Activated CD4-positive, CD25-positive, alpha-beta regulatory T cell treated with anti-CD3 and anti-CD28 coated beads, Interleukin-2, amount 50 U/mL, for 16 hours (primary cell): ENCODE results near the gene GBF1.
"Not testable (repeated sequence)": the region's sequence is repeated elsewhere in the genome, so short reads cannot be mapped to it uniquely, and the experiment has no call there.

Experiments used
- DNase-seq: peaks from one replicate; pipeline ENCODE4 v3.0.0-alpha.2; 2020; ENCODE audit warnings: low read depth, low spot score

Gene GBF1

GRCh38 chr10:102245082-102245931 is at the start of gene GBF1:
GBF1 (plus strand) TSS chr10:102245532; CDS start chr10:102258939, 13,407 bp downstream.
- peak; percentile 80 for DNase-seq

DNA sequence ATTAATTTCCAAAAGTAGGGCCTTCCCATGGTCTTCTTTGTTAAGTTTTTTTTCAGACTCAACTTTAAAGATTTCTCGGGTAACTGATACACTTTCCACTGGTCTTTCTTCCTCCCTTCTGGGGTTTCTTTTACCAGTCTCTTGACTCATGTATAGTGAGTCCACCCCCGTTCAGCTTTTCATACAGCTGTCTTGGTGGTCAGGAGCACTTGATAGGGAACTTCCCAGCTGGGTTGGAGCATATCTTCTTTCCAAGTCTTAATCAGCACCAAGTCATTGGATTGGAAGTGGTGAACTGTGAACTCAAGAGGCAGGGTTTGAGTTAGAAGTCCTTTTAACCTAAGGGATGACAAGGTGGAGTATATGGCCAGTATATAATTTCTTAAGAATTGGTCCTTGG is 48.4 kb upstream of the GBF1 start:
- no peak for DNase-seq

DNA sequence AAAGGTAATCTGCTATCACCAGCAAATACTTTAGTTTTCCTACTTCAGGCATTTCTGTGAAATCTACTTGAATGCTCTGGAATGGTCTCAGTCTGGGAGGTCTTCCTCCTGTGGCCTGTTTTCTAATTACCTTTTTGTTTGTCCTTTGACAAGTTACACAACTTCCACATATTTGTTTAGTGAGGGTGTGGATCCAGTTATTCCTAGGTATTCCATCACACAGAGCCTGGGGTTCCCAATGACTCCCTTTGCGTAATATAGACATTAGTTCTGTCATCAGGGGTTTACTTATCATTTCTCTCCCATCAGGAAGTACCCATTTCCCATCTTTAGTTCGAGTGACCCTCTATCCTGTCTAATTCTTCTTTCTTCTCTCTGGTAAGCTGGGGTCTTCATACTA is 47.3 kb upstream of the GBF1 start:
- no peak for DNase-seq

DNA sequence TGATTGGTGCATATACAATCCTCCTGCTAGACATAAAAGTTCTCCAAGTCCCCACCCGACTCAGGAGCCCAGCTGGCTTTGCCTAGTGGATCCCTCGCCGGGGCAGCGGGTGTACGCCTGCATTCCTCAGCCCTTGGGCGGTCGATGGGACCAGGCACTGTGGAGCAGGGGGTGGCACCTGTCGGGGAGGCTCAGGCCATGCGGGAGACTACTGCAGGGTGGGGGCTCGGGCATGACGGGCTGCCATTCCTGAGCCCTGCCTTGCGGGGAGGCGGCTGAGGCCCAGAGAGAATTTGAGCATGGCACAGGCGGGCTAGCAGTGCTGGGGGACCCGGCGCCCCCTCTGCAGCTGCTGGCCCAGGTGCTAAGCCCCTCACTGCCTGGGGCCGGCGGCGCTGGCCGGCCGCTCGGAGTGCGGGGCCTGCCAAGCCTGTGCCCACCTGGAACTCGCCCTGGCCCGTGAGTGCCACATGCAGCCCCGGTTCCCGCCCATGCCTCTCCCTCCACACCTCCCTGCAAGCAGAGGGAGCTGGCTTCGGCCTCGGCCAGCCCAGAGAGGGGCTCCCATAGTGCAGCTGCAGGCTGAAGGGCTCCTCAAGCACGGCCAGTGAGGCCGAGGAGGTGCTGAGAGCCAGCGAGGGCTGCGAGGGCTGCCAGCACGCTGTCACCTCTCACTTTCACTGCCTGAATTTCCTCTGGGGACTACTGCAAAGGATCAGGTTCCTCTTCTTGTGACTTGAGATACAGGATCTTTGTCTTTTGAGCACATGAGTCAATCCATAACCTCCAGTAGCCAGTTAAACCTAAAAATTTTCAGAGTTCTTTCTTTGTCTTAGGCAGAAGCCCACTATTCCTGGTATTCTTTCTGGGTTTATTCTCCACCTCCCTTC is 44.3 kb upstream of the GBF1 start:
- DNase-seq, result no peak

DNA sequence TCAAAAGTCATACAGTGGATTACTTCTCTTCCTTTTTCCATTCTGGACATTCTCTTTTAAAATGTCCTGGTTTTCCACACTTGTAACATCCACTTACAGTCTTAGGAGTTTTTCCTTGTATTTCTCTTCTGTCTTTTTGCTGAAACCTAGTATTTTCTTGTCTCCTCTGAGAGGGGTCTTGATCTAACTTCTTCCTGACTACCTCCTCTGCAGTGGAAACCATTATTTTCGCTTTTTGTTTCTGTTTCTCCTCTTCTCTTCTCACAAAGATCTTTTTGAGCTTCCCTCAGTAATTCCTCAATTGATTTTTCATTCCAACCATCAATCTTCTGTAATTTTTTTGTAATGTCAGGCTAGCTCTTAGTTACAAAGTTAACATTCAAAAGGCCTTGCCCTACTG is 42.9 kb upstream of the GBF1 start:
- DNase-seq, result no peak

DNA sequence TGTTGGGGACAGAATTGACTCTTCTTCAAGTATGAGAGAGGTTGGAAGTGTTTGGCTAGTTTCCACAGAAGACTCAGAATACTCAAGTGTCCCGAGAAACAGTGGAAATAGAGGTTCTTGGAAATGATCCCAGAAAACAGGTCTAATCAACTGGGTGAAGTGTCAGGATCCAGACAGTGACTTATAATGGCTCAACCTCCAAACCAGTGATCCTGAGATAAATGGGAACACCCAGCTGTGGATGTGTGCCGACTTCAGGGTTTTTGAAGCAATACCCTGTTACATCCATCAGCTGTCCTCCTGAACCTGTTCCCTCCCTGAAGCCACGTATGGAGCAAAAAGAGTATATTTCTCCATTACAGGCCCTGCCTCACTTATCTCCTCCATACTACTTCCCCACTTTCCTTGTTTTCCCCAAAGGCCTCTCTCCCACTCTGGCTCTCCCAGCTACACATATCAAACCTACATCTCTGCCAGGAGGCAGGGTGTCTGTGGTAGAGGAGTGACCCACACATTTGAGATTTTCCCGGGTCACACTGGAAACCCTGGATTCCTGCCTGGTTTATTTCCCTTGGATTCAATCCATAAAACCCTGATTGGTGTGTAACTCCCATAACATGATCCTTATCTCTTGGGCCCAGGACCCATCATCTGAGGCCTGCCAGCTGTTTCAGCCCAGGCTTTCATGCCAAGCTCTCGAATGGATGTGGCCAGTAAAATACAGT is 36.9 kb upstream of the GBF1 start:
- no peak for DNase-seq

DNA sequence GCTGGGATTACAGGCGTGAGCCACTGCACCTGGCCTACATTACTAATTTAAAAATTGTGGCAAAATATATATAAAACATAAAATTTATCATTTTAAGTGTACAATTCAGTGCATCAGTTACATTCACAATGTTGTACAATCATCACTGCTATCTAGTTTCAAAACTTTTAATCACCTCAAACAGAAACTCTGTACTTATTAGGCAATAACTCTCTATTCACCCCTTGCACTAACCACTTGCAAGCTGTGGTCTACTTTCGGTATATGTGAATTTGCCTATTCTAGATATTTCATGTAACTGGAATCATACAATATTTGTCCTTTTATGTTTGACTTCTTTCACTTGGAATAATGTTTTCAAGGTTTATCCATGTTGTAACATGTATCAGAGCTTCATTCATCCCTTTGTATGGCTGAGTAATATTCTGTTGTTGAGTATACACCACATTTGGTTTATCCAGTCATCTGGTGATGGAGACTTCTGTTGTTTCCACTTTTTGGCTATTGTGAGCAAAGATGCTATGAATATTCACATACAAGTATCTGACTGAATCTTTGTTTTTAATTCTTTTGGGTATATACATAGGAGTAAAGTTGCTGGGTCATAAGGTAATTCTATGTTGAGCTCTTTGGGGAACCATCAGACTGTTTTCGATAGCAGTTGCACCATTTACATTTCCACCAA is 33.6 kb upstream of the GBF1 start:
- DNase-seq, result no peak

GRCh38 chr10:102213599-102213998 is 31.7 kb upstream of the GBF1 start:
- not testable (repeated sequence) for DNase-seq

DNA sequence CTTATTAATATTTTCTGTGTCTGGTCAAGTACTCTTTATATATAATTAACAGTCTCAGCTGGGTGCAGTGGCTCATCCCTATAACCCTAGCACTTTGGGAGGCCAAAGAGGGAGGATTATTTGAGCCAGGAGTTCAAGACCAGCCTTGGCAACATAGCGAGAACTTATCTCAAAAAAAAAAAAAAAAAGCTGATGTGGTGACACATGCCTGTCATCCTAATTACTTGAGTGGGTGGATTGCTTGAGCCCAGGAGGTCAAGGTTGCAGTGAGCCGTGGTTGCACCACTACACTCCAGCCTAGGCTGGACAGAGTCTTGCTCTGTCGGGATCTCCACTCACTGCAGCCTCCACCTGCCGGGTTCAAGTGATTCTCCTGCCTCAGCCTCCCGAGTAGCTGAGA is 26.0 kb upstream of the GBF1 start:
- DNase-seq, result no peak

DNA sequence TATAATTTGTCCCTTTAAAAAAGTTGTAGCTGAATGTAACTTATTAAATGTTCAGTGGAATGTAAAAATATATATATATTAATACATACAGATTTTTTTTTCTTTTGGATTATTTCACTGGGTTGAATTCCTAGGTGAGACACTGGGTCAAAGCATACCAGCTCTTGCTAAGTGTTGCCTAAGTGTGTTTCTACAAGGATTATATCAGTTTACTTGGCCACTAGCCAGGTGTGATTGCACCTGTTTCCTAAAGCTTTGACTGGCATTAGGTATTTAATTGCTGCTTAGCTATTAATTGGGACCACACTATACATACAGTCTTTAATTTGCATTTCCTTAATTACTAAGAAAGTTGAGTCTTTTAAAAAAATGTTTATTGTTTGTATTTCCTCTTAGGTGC is 24.7 kb upstream of the GBF1 start:
- DNase-seq, result no peak

- DNase-seq, result no peak
These were observed 22.5 kb upstream of the GBF1 start for GRCh38 chr10:102222797-102223196.

DNA sequence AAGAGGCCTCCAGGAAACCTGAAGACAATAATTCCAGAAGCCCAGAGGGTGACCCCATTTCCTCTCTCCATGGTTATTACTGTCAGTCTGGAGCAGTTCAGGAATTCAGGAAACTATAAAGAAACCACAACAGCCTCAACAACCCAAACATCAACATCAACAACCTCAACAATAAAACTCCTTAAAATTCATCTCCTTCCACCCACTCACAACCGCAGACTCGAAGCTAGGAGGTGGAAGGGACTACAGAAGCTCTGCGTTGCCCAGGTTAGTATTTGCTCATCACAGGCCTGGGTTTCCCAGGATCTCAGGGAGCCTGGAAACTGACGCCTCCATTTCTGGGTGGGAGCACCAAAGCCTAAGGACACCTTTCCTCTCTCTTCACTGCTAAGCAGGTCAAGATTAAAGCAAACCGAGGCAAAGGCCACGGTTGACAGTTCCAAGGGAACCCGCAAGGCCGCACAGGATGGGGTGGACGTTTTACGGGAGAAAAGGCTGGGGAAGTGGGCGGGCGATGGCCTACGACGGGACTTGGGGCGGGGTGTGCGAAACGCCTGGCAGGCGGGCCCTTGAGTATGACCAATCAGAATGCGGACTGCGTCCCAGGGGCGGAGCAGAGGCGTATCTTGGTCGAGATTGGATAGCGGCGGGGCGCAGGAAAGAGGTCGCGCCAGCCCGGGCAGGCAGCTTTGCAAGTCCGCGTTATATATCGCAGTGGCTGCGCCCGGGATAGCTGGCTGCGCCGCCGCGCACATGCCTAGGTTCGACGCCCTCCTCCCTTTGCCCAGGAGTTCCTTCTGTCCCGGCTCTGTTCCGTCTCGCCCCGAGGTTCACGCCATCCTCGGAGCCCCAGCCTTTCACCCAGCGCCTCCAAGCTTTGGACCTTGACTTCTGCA is 19.4 kb upstream of the GBF1 start, which contains the start of gene ELOVL3:
Gene ELOVL3 (plus strand): TSS at position 654 of the 896 bp plus-strand sequence. CDS start 250 bp downstream, outside the sequence.
- DNase-seq, result peak; percentile 61

GRCh38 chr10:102226542-102226870 is 18.8 kb upstream of the GBF1 start:
- DNase-seq, result no peak

GRCh38 chr10:102227050-102227449 is 18.3 kb upstream of the GBF1 start:
- no peak for DNase-seq

- peak; percentile 70 for DNase-seq
These were observed 15.5 kb upstream of the GBF1 start for GRCh38 chr10:102229810-102230263.

DNA sequence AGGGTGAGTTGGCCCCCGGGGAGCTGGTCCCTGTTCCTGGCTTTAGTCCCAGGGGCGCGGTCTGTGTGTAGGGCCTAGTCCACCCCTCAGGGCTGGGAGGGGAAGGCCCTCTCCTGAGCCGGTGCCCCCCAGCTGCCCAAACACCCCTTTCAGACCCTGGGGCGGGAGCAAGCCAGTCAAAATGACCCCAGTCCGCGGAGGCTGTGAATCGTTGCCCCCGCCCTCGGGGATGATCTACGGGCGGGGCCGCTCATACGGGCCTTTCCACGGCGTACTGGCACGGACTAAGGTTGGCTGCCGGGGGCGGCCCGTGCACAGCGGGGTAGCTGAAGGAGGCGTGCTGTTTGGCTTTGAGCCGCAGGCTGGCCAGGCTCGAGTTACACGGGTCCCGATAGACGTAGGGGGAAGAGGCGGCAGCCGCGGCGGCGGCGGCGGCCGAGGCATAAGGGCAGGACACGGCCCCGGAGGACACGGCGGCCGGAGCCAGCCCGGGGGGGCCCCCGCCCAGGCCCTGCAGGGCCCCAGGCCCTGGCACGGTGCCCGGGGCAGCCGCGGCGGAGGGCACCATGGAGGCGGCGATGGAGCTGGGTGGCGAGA is 15.0 kb upstream of the GBF1 start:
- no peak for DNase-seq

- DNase-seq, result no peak
These were observed 14.4 kb upstream of the GBF1 start for GRCh38 chr10:102230861-102231356.

- DNase-seq, result peak; percentile 30
These were observed 13.7 kb upstream of the GBF1 start for GRCh38 chr10:102231357-102232318.
